ENCODE measurements around the gene B3GLCT.

B3GLCT gene

DNA sequence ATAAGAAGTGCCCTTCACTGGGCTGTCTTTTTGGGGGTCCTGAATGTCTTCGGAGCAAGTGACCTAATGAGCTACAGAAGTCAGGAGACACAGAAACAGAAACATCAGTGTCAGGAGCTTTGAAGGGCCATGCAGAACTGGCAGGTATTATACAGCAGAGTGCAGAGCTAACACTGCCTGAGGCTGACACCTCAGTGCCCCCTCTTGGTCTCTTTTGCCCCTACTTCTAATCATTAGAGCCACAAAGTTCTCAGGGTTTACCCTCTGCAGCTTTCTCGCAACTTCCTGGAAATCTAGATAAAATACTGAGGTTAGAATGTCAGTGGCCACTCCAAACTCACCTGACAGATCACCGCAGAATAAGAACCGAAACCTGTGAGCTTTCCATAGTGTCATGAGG, 172.7 kb downstream of the B3GLCT start:
- in situ Hi-C loops (cut with MboI; ENCODE audit: low pct_unique_long_range_greater_than_20kb, low sequenced_read_pairs) = no loop called here

DNA sequence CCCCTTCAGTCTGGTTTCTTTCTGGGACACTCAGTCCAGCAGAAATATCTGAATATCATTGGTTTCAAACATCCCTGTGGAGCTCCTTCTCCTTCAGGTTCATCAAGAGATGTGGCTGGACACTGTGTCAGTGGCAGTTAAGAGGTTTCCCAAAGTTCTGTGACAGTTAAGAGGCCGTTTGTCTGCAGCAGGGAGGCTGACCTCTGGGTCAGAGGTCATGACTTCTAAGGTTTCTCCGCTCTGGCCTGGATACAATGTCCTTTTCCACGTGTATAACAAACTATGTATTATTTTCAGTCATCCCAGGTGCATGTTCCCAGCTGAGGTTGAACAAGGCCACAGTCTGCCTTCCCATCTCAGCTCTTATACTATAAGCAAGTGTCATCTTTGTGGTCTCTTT, 174.9 kb downstream of the B3GLCT start:
- DNase-seq = no peak
- in situ Hi-C loops (cut with MboI; ENCODE audit: low pct_unique_long_range_greater_than_20kb, low sequenced_read_pairs) = no loop called here

More for the DNA sequence above, 172.7 kb downstream of the B3GLCT start:
- DNase-seq = no peak

DNA sequence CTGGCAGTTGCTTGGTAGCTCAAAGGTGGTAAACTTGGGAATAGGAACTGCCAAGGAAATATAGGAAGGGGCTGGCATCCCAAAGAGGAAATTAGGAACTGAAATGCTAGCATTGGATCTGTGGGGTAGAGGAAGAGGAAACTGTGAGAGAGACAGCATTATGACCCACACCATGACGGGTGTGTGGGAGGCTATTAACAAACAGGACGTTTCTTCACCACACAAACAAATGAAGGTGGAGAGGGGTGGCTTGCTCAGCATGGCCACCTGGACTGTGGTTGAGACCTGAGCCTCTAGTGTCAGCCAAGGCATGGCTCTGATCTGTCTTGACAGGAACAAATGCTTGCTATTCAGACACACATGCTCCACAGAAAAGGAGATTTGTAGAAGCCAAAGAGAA, 178.2 kb downstream of the B3GLCT start:
- no peak for DNase-seq
- in situ Hi-C loops (cut with MboI; ENCODE audit: low pct_unique_long_range_greater_than_20kb, low sequenced_read_pairs) = no loop called here

DNA sequence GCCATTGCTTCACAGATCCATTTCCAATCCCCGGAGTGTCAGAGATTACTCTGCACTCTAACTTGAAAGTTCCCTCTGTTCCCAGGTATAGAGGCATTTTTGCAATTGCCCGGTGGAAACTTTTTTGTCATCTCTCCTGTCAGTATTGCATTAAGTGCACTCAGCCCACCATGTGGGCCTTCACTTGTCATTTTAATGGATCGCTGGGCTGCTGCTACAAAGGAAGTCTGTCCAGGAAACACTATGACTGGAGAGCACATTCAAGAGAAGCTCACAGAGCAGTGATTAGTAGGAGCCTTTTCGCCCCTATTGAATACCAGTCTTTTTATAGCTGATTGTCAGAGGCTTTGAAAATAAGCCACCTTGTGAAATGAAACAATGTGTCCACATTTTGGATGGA, 180.9 kb downstream of the B3GLCT start:
- DNase-seq = no peak
- in situ Hi-C loops (cut with MboI; ENCODE audit: low pct_unique_long_range_greater_than_20kb, low sequenced_read_pairs) = no loop called here

All from KBM-7 (cell line).